ENCODE measurements around the gene ZFR.

- no peak for TF ChIP-seq CTCF (IDR thresholded peaks at IDR 0.05)
- no peak for TF ChIP-seq POLR2A (IDR thresholded peaks at IDR 0.05)
Measured at GRCh38 chr5:32379421-32379820, 65.1 kb downstream of the ZFR start.

Measured in lower leg skin (tissue), 3 donors.